Lung (tissue), 12 donors: Measurements from ENCODE around the gene SLC6A13. TPM values are rescaled to one million over a fixed set of nuclear protein-coding genes. Genes with fewer than 3 reads are reported as not detected.

Source experiments
- ATAC-seq: fragments of 200-7000 bp; cut with Tn5 transposase; one replicate; pipeline ENCODE4 v1.9.1; 2020; ENCODE audit warnings: moderate number of reproducible peaks; ENCODE audit not compliant: insufficient read depth, low FRiP score
- DNase-seq, 3 donors: peaks; one replicate each; pipeline ENCODE4 v3.0.0-alpha.2; 2013 to 2017
- H3K27ac ChIP-seq, 2 donors: one replicate each; pipeline ENCODE4 v1.5.1; 2013; ENCODE audit warnings: mild to moderate bottlenecking in 2 of 2, moderate library complexity in 2 of 2, control low read depth in 1 of 2, inconsistent platforms in 1 of 2, low read depth in 1 of 2, low read length in 1 of 2
- H3K27me3 ChIP-seq, 3 donors: one replicate each; pipeline ENCODE4 v1.5.1; 2013; ENCODE audit warnings: low read length in 2 of 3; ENCODE audit not compliant: control insufficient read depth in 3 of 3, insufficient read depth in 3 of 3
- H3K36me3 ChIP-seq, 4 donors: one replicate each; pipeline ENCODE4 v1.5.1; 2013; ENCODE audit warnings: low read length in 4 of 4, mild to moderate bottlenecking in 1 of 4, moderate library complexity in 1 of 4; ENCODE audit not compliant: control insufficient read depth in 4 of 4, insufficient read depth in 4 of 4
- H3K4me1 ChIP-seq, 5 donors: one replicate each; pipeline ENCODE4 v1.5.1; 2013; ENCODE audit warnings: low read length in 5 of 5, mild to moderate bottlenecking in 2 of 5, moderate library complexity in 1 of 5; ENCODE audit not compliant: control insufficient read depth in 5 of 5, insufficient read depth in 5 of 5
- H3K4me3 ChIP-seq: one replicate; pipeline ENCODE4 v1.5.1; 2013; ENCODE audit warnings: mild to moderate bottlenecking, control low read depth, moderate library complexity
- H3K9ac ChIP-seq, 2 donors: one replicate each; pipeline ENCODE4 v1.5.1; 2013; ENCODE audit warnings: low read length in 2 of 2, control low read depth in 1 of 2; ENCODE audit not compliant: insufficient read depth in 1 of 2
- H3K9me3 ChIP-seq, 4 donors: one replicate each; pipeline ENCODE4 v1.5.1; 2013; ENCODE audit warnings: low read length in 3 of 4, mild to moderate bottlenecking in 1 of 4, moderate library complexity in 1 of 4; ENCODE audit not compliant: control insufficient read depth in 4 of 4, insufficient read depth in 3 of 4
- WGBS, 2 donors: extraction: QIAGEN DNeasy Blood & Tissue Kit; methylation state at CpG; one replicate each; pipeline ENCODE4 v1.1.7; 2013; 5-methylcytosine and 5-hydroxymethylcytosine counted together
- polyA plus RNA-seq, 2 donors: library from polyadenylated mRNA; stranded (reverse); fragments of 200-250 nt; gene quantifications; one replicate each; pipeline ENCODE4 v1.2.1, GENCODE V29; 2013
- total RNA-seq, 2 donors: library from RNA; depleted of rRNA in 1 of 2; stranded (reverse); fragments of >200 nt in 1 of 2; gene quantifications; one replicate each; pipeline ENCODE4 v1.2.1, GENCODE V29; 2014 to 2021
- TF ChIP-seq, protein P1 (sequence below): IDR thresholded peaks from 2 replicates; pipeline ENCODE4 v1.5.1; 2012; ENCODE audit warnings: mild to moderate bottlenecking; ENCODE audit errors: control extremely low read depth, extremely low read depth
- donor health status: control.
- donor health status: control.
- donor health status: Bipolar disorder and iron deficiency.
- donor health status: healthy.
- donor health status: DM: yes; HTN: yes; CAD: no.

Gene SLC6A13
- total and polyA plus RNA-seq, 4 donors, result 0.46 to 2.4 (median 1.0) TPM

DNA sequence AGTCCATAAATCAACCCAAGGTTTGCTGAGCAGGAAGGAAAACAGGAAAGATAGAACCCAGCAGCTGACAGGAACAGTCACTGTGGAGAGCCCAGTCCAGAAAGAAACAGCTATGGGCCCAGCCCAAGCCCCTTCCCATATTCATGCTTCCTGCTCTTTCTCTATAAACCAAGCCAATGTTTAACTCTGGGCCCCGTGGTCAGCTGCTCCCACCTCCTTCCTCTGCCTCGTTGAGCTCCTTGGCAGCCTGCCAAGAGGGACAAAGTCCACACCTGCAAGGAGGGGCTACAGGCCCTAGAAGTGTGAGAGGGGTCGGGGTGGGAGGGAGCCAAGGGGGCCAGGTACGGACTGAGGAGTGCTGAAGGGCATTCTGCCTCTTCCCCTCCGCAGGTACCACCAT lies 10.0 kb downstream of the SLC6A13 start:
- ATAC-seq, result no peak
- TF ChIP-seq, protein P1, sequence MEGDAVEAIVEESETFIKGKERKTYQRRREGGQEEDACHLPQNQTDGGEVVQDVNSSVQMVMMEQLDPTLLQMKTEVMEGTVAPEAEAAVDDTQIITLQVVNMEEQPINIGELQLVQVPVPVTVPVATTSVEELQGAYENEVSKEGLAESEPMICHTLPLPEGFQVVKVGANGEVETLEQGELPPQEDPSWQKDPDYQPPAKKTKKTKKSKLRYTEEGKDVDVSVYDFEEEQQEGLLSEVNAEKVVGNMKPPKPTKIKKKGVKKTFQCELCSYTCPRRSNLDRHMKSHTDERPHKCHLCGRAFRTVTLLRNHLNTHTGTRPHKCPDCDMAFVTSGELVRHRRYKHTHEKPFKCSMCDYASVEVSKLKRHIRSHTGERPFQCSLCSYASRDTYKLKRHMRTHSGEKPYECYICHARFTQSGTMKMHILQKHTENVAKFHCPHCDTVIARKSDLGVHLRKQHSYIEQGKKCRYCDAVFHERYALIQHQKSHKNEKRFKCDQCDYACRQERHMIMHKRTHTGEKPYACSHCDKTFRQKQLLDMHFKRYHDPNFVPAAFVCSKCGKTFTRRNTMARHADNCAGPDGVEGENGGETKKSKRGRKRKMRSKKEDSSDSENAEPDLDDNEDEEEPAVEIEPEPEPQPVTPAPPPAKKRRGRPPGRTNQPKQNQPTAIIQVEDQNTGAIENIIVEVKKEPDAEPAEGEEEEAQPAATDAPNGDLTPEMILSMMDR, result no peak
- no peaks in the 10 kb centered on the region for H3K36me3 ChIP-seq
- H3K4me3 ChIP-seq, result no peak overlapping the region
- no peaks in the 10 kb centered on the region for H3K27me3 ChIP-seq
- no peak overlapping the region for H3K27ac ChIP-seq
- WGBS, 2 donors, result 40 to 46% methylated on average over 5 of the region's 5 CpGs
- H3K9ac ChIP-seq, result no peak overlapping the region
- no peaks in the 10 kb centered on the region for H3K9me3 ChIP-seq
- peak in 1 of 3 donors; percentile 30 for DNase-seq
- peaks cover 0 to 3% (median 0%) of the 10 kb centered on the region in 5 donors for H3K4me1 ChIP-seq

DNA sequence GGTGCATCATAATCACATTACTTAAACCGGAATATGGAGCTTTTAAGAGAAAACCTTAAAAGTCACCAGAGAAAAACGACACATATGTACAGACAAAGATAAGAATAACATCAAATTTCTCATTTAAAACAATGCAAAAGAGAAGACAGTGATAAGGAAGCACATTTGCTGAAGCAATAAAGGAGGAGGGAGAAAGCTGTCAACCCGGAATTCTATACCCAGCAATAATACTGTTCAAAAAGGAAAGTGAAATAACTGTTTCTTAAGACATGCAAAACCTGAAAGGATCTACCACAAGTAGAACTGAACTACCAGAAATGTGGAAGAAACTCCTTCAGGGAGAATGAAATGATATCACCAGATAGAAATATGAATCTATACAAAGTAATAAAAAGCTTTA lies 15.4 kb downstream of the SLC6A13 start:
- Histone ChIP-seq H3K4me1 (no peaks in the 10 kb centered on the region), H3K9me3 (peaks cover 0 to 3% (median 0%) of the 10 kb centered on the region in 4 donors), H3K9ac (no peak overlapping the region), H3K4me3 (no peak overlapping the region), H3K27ac (no peak overlapping the region), H3K27me3 (no peaks in the 10 kb centered on the region), H3K36me3 (no peaks in the 10 kb centered on the region)
- ATAC-seq (no peak), DNase-seq (no peak)
- WGBS, 2 donors, result 89 to 92% methylated on average over 3 of the region's 3 CpGs
- TF ChIP-seq, protein P1, result no peak

DNA sequence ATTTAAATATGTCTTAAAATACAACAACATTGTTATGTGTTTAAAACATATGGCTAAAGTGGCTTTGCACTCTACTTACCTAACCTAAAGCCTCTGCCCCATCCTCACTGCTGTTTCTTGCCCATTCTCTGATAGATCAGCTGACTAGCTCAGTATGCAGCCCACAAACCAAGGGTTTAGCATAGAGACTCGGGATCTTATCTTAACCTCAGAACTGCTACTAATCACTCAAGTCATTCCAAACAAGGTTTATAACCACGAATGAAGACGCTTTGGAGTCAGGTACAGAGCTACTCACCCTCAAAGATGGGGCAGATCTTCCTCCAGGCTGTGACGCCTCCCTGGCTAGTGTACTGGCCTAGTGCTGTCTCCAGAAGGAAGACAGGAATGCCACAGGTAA lies 19.3 kb downstream of the SLC6A13 start:
- no peak overlapping the region for H3K27ac ChIP-seq
- DNase-seq (no peak), ATAC-seq (no peak)
- TF ChIP-seq, protein P1, result no peak
- no peaks in the 10 kb centered on the region for H3K36me3 ChIP-seq
- no peaks in the 10 kb centered on the region for H3K27me3 ChIP-seq
- peaks cover 0 to 3% (median 0%) of the 10 kb centered on the region in 4 donors for H3K9me3 ChIP-seq
- 53 to 72% methylated on average over 4 of the region's 4 CpGs for WGBS, 2 donors
- no peak overlapping the region for H3K4me3 ChIP-seq
- H3K4me1 ChIP-seq, result no peaks in the 10 kb centered on the region
- no peak overlapping the region for H3K9ac ChIP-seq

DNA sequence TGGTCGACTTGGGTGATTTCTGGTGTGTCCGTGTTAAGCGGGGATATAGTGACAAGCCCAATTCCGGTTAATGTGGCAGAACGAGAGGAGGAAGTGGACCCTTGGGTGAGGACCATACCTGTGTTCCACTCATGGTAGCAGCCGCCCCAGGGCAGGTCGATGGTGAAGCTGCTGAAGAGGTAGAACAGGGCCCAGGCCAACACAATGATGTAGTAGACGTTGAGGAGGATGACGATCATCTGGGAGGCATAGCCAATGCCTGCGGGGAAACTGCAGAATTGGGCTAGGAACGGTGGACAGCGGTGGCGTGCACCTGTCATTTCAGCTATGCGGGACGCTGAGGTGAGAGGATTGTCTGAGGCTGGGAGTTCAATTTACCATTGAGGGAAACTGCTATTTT lies 20.1 kb downstream of the SLC6A13 start:
- no peak for ATAC-seq
- WGBS, 2 donors, result 92 to 95% methylated on average over 15 of the region's 15 CpGs

More for the DNA sequence above, 20.1 kb downstream of the SLC6A13 start:
- H3K27ac ChIP-seq, result no peak overlapping the region
- no peaks in the 10 kb centered on the region for H3K27me3 ChIP-seq
- no peaks in the 10 kb centered on the region for H3K4me1 ChIP-seq
- no peak for DNase-seq
- H3K36me3 ChIP-seq, result no peaks in the 10 kb centered on the region
- H3K9ac ChIP-seq, result no peak overlapping the region
- TF ChIP-seq, protein P1, result no peak
- peaks cover 0 to 3% (median 0%) of the 10 kb centered on the region in 4 donors for H3K9me3 ChIP-seq
- no peak overlapping the region for H3K4me3 ChIP-seq
